ENCODE results near the gene DMC1.
A peak's percentile ranks its signal among the peaks of the same experiment; 100 is the strongest.
"Not testable (repeated sequence)": the region's sequence is repeated elsewhere in the genome, so short reads cannot be mapped to it uniquely, and the experiment has no call there.

The DMC1 gene, protein sequence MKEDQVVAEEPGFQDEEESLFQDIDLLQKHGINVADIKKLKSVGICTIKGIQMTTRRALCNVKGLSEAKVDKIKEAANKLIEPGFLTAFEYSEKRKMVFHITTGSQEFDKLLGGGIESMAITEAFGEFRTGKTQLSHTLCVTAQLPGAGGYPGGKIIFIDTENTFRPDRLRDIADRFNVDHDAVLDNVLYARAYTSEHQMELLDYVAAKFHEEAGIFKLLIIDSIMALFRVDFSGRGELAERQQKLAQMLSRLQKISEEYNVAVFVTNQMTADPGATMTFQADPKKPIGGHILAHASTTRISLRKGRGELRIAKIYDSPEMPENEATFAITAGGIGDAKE

DNA sequence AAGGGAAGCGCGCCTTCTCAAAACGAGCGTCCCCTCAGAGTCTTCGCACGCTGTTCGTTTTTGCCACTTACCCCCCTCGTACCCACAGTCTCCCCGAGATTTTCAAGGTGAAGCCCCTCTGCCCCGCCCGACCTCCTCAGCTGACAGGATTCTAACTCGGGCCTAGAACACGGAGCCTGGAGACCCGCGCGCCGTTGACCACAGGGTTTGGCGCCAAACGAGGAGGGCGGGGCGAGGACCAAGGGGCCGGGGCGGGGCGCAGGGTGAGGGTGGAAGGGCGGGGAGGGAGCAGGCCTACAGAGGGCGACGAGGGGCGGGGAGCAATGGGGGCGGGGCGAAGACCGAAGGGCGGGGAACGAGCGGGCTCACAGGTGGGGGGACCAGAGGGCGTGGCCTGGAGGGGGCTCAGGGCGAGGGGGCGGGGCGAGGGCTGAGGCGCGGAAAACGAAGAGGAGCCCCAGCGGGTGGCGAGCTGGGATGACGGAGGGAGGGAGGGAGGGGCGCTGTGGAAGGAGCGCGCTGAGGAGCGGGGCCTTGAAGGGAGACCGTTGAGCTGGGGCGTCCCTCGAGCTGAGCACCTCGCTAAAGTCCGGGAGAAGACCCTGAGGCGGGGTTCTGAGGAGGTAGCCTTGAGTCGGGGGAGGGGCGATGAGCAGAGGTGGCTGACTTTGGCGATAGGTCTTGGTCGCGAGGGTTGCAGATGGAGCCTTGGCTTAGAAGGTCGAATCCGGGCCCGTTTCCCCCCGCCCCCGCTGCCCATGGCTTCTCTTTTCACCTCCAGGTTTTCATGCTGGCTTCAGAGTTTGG is at the start of gene DMC1:
Gene DMC1 (minus strand): TSS at position 212 of the 807 bp plus-strand sequence. CDS start 1,927 bp downstream, outside the sequence.
- DNase-seq (ENCODE audit: low read depth in 2 of 2), result peak; percentile 95 to 97

GRCh38 chr22:38618682-38619081 is 48.7 kb upstream of the DMC1 start:
- DNase-seq (ENCODE audit: low read depth in 2 of 2), result no peak

DNA sequence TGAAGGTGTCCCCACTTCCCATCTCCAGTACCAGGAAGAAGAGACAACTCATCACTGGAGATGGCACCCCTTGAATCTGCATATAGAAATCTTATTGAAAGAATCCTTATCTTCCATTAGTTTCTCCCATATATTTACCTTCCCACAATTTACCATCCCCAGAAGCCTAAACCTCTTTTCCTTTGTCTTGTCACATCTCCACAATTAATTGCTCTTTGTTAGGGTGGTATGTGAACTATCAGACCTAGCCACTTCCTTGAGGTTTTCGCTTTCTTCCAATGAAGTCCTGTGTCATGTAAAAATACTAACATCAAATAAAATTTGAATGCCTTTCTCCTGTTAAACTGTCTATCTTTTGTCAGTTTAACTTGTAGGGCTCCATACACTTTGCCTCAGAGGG is 48.3 kb upstream of the DMC1 start:
- no peak for DNase-seq (ENCODE audit: low read depth in 2 of 2)

- not testable (repeated sequence) for DNase-seq (ENCODE audit: low read depth in 2 of 2)
Observed at GRCh38 chr22:38615064-38615405, 45.1 kb upstream of the DMC1 start.

DNA sequence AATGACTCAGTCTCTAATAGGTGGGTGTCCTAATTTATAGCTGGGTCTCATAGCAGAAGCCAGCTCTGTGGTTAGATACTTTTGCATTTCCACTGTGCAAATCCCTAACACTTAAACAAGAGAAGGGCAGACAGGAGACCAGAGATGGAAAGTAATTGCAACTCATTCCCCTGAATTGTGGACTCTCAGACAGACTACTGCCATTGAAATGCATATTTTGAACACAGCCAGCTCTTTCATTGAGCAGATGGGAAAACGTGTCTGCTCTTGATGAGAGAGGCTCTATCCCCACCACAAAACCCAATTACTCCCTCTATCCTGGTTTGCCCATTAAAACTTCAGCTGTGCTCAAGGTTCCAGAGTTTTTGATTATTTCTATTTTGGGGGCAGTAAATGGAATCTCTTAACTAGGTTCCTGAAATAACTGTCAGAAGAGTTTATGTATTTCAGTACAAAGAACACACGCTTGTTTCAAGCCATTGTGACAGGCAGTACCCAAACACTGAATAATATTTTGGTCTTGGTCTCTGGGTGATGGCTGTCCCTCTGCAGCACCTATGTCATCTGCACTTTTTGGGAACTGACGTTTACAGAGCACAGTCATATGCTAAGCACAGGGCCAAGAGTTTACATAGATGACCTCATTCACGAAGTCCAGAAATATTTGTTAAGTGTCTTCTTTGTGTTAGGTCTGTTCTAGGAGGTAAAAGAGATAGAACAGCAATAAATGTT is 44.5 kb upstream of the DMC1 start:
- DNase-seq (ENCODE audit: low read depth in 2 of 2), result no peak

- DNase-seq (ENCODE audit: low read depth in 2 of 2), result no peak
Observed at GRCh38 chr22:38613588-38613987, 43.6 kb upstream of the DMC1 start.

GRCh38 chr22:38612217-38613006 is 42.4 kb upstream of the DMC1 start:
- DNase-seq (ENCODE audit: low read depth in 2 of 2), result no peak

- no peak for DNase-seq (ENCODE audit: low read depth in 2 of 2)
Observed at GRCh38 chr22:38611559-38611958, 41.6 kb upstream of the DMC1 start.

DNA sequence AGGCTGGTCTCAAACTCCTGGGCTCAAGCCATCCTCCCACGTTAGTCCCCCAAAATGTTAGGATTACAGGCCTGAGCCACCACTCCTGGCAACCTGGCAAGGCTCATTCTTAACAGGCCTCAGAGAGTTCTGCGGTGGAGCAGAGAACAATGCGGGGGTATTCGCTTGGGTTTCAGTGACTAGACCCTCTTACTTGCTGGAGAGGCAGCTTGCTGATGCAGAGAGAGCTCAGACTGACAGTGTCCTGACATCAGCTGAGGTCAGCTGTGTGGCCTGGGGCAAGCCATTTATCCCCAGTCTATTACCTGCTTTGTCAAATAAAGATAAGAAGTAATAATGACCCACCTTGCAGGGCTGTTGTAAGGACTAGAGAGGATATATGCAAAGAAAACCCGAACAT is 40.3 kb upstream of the DMC1 start:
- no peak for DNase-seq (ENCODE audit: low read depth in 2 of 2)

DNA sequence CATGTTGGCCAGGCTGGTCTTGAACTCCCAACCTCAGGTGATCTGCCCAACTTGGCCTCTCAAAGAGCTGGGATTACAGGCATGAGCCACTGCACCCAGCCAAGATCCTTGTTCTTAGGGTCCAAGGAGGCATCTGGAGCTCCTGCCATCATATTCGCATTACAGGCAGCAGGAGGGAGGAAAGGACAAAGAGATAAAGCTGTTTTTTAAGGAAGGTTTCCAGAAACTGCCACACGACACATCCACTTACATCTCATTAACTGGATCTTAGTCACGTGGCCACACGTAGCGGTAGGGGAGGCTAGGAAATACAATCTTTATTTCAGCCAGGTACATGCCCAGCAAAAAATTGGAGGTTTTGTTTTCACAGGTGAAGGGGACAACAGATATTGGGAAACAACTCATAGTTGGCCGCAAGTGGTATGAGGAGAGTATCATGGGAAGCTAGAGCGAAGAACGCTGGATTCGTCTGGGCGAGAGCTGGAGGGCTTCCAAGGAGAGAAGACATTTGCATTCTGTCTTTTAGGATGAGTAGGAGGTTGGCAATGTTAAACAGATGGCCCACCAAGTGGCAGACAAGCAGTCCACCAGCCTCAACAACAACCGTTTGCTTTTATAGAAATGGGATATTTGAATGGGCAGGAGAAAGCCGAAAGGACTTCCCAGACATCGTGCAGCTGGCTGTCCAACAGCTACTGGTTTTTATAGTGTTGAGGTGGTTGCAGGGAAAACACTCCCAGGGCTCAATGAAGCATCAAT is 39.2 kb upstream of the DMC1 start:
- DNase-seq (ENCODE audit: low read depth in 2 of 2), result no peak

- DNase-seq (ENCODE audit: low read depth in 2 of 2), result no peak
Observed at GRCh38 chr22:38607680-38608079, 37.7 kb upstream of the DMC1 start.

GRCh38 chr22:38602166-38602565 is 32.2 kb upstream of the DMC1 start:
- no peak for DNase-seq (ENCODE audit: low read depth in 2 of 2)

GRCh38 chr22:38601221-38601764 is 31.3 kb upstream of the DMC1 start:
- no peak for DNase-seq (ENCODE audit: low read depth in 2 of 2)

- DNase-seq (ENCODE audit: low read depth in 2 of 2), result no peak
Observed at GRCh38 chr22:38599466-38599865, 29.5 kb upstream of the DMC1 start.

DNA sequence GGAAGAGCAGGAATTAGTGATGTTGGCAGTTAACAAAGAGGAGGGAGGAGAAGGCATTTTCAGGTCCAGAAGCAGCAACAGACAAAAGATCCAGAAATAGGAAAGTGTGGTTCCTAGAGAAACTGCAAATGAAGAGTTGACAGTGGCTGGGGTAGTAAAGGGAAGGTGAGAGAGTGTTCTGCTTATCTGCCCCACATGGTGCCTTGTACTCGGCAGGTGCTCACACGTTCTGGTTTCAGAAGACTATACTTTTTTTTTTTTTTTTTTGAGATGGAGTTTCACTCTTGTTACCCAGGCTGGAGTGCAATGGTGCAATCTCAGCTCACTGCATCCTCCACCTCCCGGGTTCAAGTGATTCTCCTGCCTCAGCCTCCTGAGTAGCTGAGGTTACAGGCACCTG is 12.9 kb upstream of the DMC1 start:
- DNase-seq (ENCODE audit: low read depth in 2 of 2), result not testable (repeated sequence)

DNA sequence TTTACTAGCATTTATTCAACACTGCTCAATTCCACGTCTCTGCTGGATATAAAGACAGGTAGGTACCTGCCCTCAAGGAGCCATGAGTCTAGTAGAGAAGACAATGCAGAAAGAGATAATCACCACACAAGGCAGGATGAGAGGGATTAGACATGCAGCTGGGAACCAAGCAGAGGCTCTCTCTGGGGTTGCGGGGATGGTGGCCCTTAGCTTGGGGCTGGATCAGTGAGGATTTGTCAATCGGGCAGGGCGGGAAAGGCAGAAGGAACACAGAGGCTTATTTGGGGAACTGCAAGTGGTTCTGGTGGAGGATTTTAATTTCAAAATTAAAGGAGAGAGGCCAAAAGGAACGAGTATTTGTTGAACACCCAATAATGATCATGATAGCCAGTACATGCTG is 8.5 kb upstream of the DMC1 start:
- no peak for DNase-seq (ENCODE audit: low read depth in 2 of 2)

- no peak for DNase-seq (ENCODE audit: low read depth in 2 of 2)
Observed at GRCh38 chr22:38572065-38572464, 2.1 kb upstream of the DMC1 start.

- DNase-seq (ENCODE audit: low read depth in 2 of 2), result no peak
Observed at GRCh38 chr22:38570779-38571364, 889 bp upstream of the DMC1 start.

DNA sequence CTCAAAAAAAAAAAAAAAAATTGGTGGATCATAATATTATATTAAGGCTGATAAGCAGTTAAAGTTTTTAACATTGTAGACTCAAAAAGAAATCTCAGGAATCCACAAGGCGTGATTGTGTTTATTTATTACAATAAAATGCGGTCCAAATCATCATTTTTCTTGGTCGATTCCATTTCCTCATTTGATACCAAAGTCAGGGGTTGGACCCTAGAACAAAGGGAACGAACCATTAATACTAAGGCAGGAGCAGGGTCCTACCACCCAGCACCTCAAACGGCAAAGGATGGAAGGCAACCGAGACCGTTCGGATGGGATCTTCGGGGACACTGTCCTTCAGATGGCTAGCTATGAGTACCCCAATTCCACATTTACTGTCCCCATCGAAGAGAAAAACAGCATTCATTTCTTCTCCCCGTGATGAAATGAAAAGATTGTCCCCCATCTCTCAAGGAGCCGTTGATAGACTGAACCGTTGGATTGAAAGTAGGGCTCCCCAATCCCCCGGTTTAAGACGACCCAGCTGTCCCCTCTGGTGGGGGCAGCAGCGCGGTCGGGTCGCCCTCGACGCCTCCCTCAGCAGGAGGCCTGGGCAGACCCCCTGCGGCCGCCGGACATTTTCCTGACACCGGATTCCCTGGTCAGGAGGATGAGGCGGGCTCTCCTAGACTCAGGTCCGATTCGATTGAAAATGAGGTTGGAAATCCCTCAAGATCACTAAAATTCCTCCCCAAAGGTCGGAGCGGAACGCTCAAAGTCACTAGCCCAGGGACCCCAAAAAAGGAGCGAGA is 607 bp downstream of the DMC1 start:
- no peak for DNase-seq (ENCODE audit: low read depth in 2 of 2)

Data from stimulated activated CD8-positive, alpha-beta memory T cell treated with anti-CD3 and anti-CD28 coated beads, Interleukin-15, amount 100 ng/mL, for 48 hours (primary cell).